Trophoblast cell (in vitro differentiated cells and primary cell): ENCODE data around the gene CCNY.
A peak's percentile ranks its signal among the peaks of the same experiment; 100 is the strongest.

Source experiments
- DNase-seq, 2 donors: peaks; one replicate each; pipeline ENCODE4 v3.0.0-alpha.2; 2016
- H2AFZ ChIP-seq: 2 replicates; pipeline ENCODE4 v1.6.1; 2013; ENCODE audit warnings: low read length, moderate library complexity, mild to moderate bottlenecking; ENCODE audit not compliant: insufficient read depth, poor library complexity
- H2AK5ac ChIP-seq: 2 replicates; pipeline ENCODE4 v1.6.1; 2013; ENCODE audit warnings: mild to moderate bottlenecking, low read length
- H2BK120ac ChIP-seq: 2 replicates; pipeline ENCODE4 v1.6.1; 2013; ENCODE audit warnings: low read length, mild to moderate bottlenecking, moderate library complexity; ENCODE audit not compliant: insufficient read depth, poor library complexity
- H2BK12ac ChIP-seq: 2 replicates; pipeline ENCODE4 v1.6.1; 2013; ENCODE audit warnings: mild to moderate bottlenecking, low read length, moderate library complexity
- H2BK5ac ChIP-seq: 2 replicates; pipeline ENCODE4 v1.6.1; 2013; ENCODE audit warnings: low read length, low read depth, moderate library complexity, mild to moderate bottlenecking; ENCODE audit not compliant: poor library complexity
- H3K14ac ChIP-seq: 2 replicates; pipeline ENCODE4 v1.6.1; 2013; ENCODE audit warnings: mild to moderate bottlenecking, low read length
- H3K18ac ChIP-seq: 2 replicates; pipeline ENCODE4 v1.6.1; 2013; ENCODE audit warnings: mild to moderate bottlenecking, low read length
- H3K23ac ChIP-seq: 2 replicates; pipeline ENCODE4 v1.6.1; 2013; ENCODE audit warnings: low read length
- H3K27ac ChIP-seq: 2 replicates; pipeline ENCODE4 v1.5.1; 2013; ENCODE audit warnings: low read depth, mild to moderate bottlenecking, inconsistent platforms, low read length, moderate library complexity
- H3K27me3 ChIP-seq: 2 replicates; pipeline ENCODE4 v1.6.1; 2013; ENCODE audit warnings: inconsistent platforms, mild to moderate bottlenecking, low read length, moderate library complexity; ENCODE audit not compliant: insufficient read depth
- H3K36me3 ChIP-seq, 2 experiments: 1 replicate in 1 of 2; 2 replicates in 1 of 2; pipeline ENCODE4 v1.6.1; 2013; ENCODE audit warnings: low read length in 2 of 2, mild to moderate bottlenecking in 2 of 2, moderate library complexity in 1 of 2; ENCODE audit not compliant: insufficient read depth in 2 of 2, control insufficient read depth in 1 of 2
- H3K4ac ChIP-seq: 2 replicates; pipeline ENCODE4 v1.6.1; 2013; ENCODE audit warnings: low read depth, mild to moderate bottlenecking, low read length, moderate library complexity
- H3K4me1 ChIP-seq, 2 experiments: 1 replicate in 1 of 2; 2 replicates in 1 of 2; pipeline ENCODE4 v1.6.1; 2013; ENCODE audit warnings: low read length in 2 of 2, mild to moderate bottlenecking in 2 of 2, moderate library complexity in 1 of 2; ENCODE audit not compliant: insufficient read depth in 2 of 2, control insufficient read depth in 1 of 2
- H3K4me2 ChIP-seq: 2 replicates; pipeline ENCODE4 v1.6.1; 2013; ENCODE audit warnings: inconsistent platforms, mild to moderate bottlenecking, low read length, moderate library complexity
- H3K4me3 ChIP-seq: 2 replicates; pipeline ENCODE4 v1.5.1; 2013; ENCODE audit warnings: mild to moderate bottlenecking, low read depth, low read length, inconsistent platforms
- H3K79me1 ChIP-seq: one replicate; pipeline ENCODE4 v1.6.1; 2013; ENCODE audit warnings: low read length
- H3K79me2 ChIP-seq: 2 replicates; pipeline ENCODE4 v1.6.1; 2013; ENCODE audit warnings: low read length, mild to moderate bottlenecking; ENCODE audit not compliant: control insufficient read depth, insufficient read depth, poor library complexity
- H3K9ac ChIP-seq: 2 replicates; pipeline ENCODE4 v1.6.1; 2013; ENCODE audit warnings: mild to moderate bottlenecking, low read length
- H3K9me3 ChIP-seq: 2 replicates; pipeline ENCODE4 v1.6.1; 2013; ENCODE audit warnings: low read depth, mild to moderate bottlenecking, control low read depth, inconsistent platforms, low read length; ENCODE audit not compliant: insufficient read depth
- H4K12ac ChIP-seq: 2 replicates; pipeline ENCODE4 v1.6.1; 2013; ENCODE audit warnings: low read depth, mild to moderate bottlenecking, low read length, moderate library complexity
- H4K8ac ChIP-seq: 2 replicates; pipeline ENCODE4 v1.6.1; 2013; ENCODE audit warnings: low read depth, mild to moderate bottlenecking, low read length, moderate library complexity
- H4K91ac ChIP-seq: one replicate; pipeline ENCODE4 v1.6.1; 2013; ENCODE audit warnings: low read depth, mild to moderate bottlenecking, low read length, moderate library complexity
- WGBS: extraction: QIAGEN DNeasy Blood & Tissue Kit; methylation state at CpG from one replicate; pipeline ENCODE4 v1.1.7; 2013; ENCODE audit warnings: missing lambda C conversion rate; ENCODE audit not compliant: insufficient read length, insufficient coverage; ENCODE audit errors: extremely low coverage; 5-methylcytosine and 5-hydroxymethylcytosine counted together

The CCNY gene

DNA sequence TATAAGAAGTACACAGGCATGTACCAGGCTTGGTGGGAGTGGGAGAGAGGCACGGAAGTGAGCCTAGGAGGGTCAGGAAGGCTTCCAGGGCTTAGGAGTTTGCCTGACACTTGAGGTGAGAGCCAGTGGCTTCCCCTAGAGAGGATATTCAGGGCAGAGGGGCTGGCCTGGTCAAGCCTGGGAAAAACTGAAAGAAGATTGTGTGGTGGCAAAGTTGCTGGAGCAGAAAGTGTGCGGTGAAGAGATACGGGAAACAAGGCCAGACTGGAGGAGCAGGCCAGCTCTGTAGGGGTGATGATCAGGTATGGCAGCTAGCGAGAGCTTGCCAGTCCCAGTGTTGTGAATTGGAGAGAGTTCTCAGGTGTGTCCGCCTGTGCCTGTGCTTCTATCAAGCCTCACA is 129.9 kb downstream of the CCNY start:
- Histone ChIP-seq H2AFZ (no peak overlapping the region), H3K4me2 (no peak overlapping the region), H3K79me1 (no peaks in the 10 kb centered on the region), H2BK12ac (no peak overlapping the region), H3K23ac (peak overlapping the region; percentile 55), H3K9ac (no peak overlapping the region), H3K79me2 (peaks cover 2% of the 10 kb centered on the region), H2BK5ac (no peak overlapping the region), H3K36me3 (no peaks in the 10 kb centered on the region), H4K8ac (no peak overlapping the region), H2BK120ac (no peak overlapping the region), H3K27me3 (no peaks in the 10 kb centered on the region), H4K12ac (no peak overlapping the region), H3K27ac (no peak overlapping the region), H3K4me1 (peaks cover 4 to 8% of the 10 kb centered on the region in 2 experiments), H3K4me3 (no peak overlapping the region), H2AK5ac (no peak overlapping the region), H3K14ac (no peak overlapping the region), H3K4ac (peak overlapping the region; percentile 1), H4K91ac (no peak overlapping the region), H3K18ac (no peak overlapping the region), H3K9me3 (peaks cover 1% of the 10 kb centered on the region)
- DNase-seq: no peak
- WGBS: no CpG with 5 or more reads among the region's 5 CpGs

GRCh38 chr10:35466661-35467060 is 130.4 kb downstream of the CCNY start:
- Histone ChIP-seq H2BK120ac (no peak overlapping the region), H3K79me1 (no peaks in the 10 kb centered on the region), H3K9ac (no peak overlapping the region), H4K8ac (no peak overlapping the region), H2BK5ac (no peak overlapping the region), H3K36me3 (no peaks in the 10 kb centered on the region), H3K9me3 (peaks cover 1% of the 10 kb centered on the region), H4K91ac (no peak overlapping the region), H4K12ac (no peak overlapping the region), H3K27me3 (no peaks in the 10 kb centered on the region), H3K79me2 (peaks cover 2% of the 10 kb centered on the region), H2AFZ (no peak overlapping the region), H3K23ac (no peak overlapping the region), H3K14ac (no peak overlapping the region), H3K4me2 (no peak overlapping the region), H3K18ac (no peak overlapping the region), H3K4me3 (no peak overlapping the region), H3K27ac (no peak overlapping the region), H3K4me1 (peaks cover 4 to 8% of the 10 kb centered on the region in 2 experiments), H2BK12ac (no peak overlapping the region), H2AK5ac (no peak overlapping the region), H3K4ac (no peak overlapping the region)
- WGBS: no CpG with 5 or more reads among the region's 4 CpGs
- no peak for DNase-seq

- no peak overlapping the region for H3K18ac ChIP-seq
- H2BK5ac ChIP-seq: no peak overlapping the region
- no peak overlapping the region for H4K12ac ChIP-seq
- H3K9me3 ChIP-seq: peaks cover 1% of the 10 kb centered on the region
- H3K9ac ChIP-seq: no peak overlapping the region
- H3K23ac ChIP-seq: no peak overlapping the region
- no peaks in the 10 kb centered on the region for H3K27me3 ChIP-seq
- no peak overlapping the region for H4K8ac ChIP-seq
- H4K91ac ChIP-seq: no peak overlapping the region
- H3K4me2 ChIP-seq: no peak overlapping the region
- H3K4ac ChIP-seq: no peak overlapping the region
- H2AK5ac ChIP-seq: no peak overlapping the region
- H3K27ac ChIP-seq: no peak overlapping the region
- no peaks in the 10 kb centered on the region for H3K79me1 ChIP-seq
- H3K4me1 ChIP-seq: peaks cover 4 to 8% of the 10 kb centered on the region in 2 experiments
- H3K36me3 ChIP-seq: no peaks in the 10 kb centered on the region
- no peak overlapping the region for H2BK12ac ChIP-seq
- H3K4me3 ChIP-seq: no peak overlapping the region
- peaks cover 2% of the 10 kb centered on the region for H3K79me2 ChIP-seq
- H3K14ac ChIP-seq: no peak overlapping the region
- no peak overlapping the region for H2BK120ac ChIP-seq
- no peak overlapping the region for H2AFZ ChIP-seq
- DNase-seq: no peak
Measured at GRCh38 chr10:35467186-35467585, 130.9 kb downstream of the CCNY start.

- WGBS: no CpG with 5 or more reads among the region's 9 CpGs
- H3K27ac ChIP-seq: no peak overlapping the region
- no peak overlapping the region for H3K14ac ChIP-seq
- no peak overlapping the region for H2BK12ac ChIP-seq
- H3K4ac ChIP-seq: no peak overlapping the region
- no peak overlapping the region for H3K18ac ChIP-seq
- no peak overlapping the region for H3K4me2 ChIP-seq
- H3K4me3 ChIP-seq: no peak overlapping the region
- peaks cover 4 to 5% of the 10 kb centered on the region in 2 experiments for H3K4me1 ChIP-seq
- H3K36me3 ChIP-seq: no peaks in the 10 kb centered on the region
- no peak overlapping the region for H4K91ac ChIP-seq
- H3K9ac ChIP-seq: no peak overlapping the region
- no peak overlapping the region for H2AFZ ChIP-seq
- no peak overlapping the region for H3K23ac ChIP-seq
- H3K79me2 ChIP-seq: no peaks in the 10 kb centered on the region
- DNase-seq: no peak
- no peaks in the 10 kb centered on the region for H3K27me3 ChIP-seq
- H3K79me1 ChIP-seq: no peaks in the 10 kb centered on the region
- H3K9me3 ChIP-seq: peaks cover 1% of the 10 kb centered on the region
- no peak overlapping the region for H2BK120ac ChIP-seq
- H4K8ac ChIP-seq: no peak overlapping the region
- no peak overlapping the region for H2BK5ac ChIP-seq
- no peak overlapping the region for H2AK5ac ChIP-seq
- H4K12ac ChIP-seq: no peak overlapping the region
Measured at GRCh38 chr10:35470248-35470924, 134.1 kb downstream of the CCNY start.
